GM12801 (cell line): ENCODE measurements around the gene HIPK2.

Experiments
- TF ChIP-seq, protein P1 (sequence below): IDR thresholded peaks from one replicate; pipeline ENCODE4 v1.5.1; 2011; ENCODE audit warnings: control low read depth; ENCODE audit not compliant: insufficient read length; ENCODE audit errors: extremely low read depth

HIPK2 gene

DNA sequence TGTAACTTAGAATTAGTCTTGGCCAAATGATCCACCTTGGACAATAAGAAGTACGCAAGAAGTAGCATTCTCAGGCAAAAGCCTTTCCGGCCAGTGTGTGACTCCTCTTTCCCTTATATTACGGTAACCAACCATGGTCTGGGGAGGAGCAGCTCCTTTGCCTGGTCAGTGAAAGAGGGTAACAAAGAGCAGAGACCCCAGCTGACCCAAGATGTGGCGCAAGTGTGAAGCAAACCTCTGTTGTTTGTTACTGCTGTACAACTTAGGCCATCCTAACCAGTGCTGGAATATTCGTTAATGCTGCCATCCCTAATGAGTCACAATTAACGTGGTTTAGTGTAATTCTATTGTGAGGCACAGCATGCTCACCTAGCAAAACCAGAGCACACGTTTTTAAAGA, 44.0 kb downstream of the HIPK2 start:
- TF ChIP-seq, protein P1, sequence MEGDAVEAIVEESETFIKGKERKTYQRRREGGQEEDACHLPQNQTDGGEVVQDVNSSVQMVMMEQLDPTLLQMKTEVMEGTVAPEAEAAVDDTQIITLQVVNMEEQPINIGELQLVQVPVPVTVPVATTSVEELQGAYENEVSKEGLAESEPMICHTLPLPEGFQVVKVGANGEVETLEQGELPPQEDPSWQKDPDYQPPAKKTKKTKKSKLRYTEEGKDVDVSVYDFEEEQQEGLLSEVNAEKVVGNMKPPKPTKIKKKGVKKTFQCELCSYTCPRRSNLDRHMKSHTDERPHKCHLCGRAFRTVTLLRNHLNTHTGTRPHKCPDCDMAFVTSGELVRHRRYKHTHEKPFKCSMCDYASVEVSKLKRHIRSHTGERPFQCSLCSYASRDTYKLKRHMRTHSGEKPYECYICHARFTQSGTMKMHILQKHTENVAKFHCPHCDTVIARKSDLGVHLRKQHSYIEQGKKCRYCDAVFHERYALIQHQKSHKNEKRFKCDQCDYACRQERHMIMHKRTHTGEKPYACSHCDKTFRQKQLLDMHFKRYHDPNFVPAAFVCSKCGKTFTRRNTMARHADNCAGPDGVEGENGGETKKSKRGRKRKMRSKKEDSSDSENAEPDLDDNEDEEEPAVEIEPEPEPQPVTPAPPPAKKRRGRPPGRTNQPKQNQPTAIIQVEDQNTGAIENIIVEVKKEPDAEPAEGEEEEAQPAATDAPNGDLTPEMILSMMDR, result no peak

DNA sequence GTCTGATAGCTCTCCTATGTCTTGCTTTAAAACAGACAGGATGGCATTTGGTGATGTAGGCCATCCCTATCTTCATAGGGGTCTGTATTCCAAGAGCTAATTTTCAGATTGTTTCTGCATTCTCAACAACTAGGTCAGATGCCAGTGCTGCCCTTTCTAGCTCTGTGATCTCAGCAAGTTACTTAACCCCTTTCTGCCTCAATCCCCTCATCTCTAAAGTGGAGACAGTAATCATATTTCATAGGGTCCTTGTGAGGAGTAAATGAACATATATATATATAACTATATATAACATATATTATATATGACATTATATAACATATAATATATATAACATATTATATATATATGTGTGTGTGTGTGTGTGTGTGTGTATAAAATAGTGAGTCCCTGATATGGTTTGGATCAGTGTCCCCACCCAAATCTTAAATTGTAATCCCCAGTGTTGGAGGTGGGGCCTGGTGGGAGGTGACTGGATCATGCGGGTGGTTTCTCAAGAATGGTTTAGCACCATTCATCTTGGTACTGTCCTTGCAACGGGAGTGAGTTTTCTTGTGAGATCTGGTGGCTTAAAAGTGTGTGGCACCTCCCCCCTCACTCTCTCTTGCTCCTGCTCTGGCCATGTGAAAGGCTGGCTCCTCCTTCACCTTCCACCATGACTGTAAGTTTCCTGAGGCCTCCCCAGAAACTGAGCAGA, 45.2 kb downstream of the HIPK2 start:
- TF ChIP-seq, protein P1, result no peak

DNA sequence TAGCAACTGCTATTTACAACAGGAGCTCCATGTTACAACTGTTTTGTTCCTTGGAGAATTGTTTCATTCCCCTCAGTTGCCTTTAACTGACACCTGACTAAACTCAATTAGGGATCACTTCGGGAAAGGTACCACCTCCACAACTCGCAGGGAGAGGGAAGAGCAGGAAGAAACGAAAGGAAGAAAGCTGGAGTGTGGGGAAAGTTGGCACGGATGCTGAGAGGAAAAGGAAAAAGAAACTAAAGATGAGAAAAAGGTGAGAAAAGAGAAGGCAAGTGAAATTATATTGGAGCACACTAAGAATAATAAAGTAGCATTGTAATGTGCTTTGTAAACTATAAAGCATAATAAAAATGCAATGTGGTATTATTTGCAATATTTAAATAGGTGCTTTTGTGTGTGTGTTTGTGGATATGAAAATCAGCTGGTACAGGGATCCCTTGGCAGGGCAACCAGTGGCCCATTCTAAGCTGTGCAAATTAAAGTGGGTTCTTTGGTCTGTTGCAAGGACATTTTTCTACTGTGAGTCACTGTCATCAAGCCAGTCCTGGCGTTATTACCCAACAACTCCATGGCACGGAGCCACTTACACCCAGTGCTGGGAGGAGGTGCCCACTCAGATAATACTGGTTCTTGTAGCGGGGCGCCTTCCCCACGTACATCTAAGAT, 45.9 kb downstream of the HIPK2 start:
- TF ChIP-seq, protein P1, result no peak

DNA sequence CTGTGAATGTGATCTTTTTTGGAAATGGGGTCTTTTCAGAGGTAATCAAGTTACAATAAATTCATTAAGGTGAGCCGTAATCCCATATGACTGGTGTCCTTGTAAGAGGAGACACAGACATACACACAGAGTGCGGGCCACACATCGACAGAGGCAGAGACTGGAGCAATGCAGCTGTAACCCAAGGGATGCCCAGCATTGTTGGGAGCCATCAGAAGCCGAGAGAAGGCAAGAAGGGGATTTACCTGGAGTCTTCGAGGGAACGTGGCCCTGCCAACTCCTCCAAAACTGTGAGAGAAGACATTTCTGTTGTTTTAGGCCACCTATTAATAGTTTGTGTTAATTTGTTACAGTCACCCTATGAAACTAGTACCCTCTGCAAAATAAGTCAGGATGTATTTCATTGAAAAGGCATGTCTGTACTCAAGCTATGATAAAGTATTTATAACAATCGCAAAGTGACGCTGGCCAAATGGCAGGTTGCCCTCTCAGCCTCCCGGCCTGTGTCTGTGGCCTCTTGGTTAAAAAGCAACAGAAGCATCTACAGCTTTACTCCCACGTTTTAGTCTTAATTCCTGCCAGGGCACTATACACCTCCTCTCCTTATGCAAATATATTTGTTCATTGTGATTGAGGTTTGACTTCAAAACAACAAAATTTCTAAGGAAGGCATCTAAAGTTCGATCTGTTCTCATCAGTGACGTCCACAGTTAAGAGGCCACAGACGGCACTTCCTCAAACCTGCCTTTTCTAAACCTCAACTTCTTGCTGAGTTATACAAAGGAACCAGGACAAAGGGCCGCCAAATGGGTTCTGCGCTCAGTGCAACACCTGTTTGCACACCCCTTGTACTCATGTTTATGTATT, 46.8 kb downstream of the HIPK2 start:
- TF ChIP-seq, protein P1, result no peak

DNA sequence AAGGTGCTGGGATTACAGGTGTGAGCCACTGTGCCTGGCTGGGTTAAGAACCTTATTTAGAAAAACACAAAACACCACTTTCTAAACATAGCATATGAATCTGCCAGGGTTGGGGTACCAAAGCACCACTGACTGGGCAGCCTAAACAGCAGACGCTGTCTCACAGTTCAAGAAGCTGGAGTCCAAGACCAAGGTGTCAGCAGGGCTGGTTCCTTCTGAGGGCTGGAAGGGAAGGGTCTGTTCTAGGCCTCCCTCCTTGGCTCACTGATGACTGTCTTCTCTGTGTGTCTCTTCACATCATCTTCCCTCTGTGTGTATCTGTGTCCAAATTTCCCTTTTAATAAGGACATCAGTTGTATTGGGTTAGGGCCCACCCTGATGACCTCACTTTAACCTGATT, 49.6 kb downstream of the HIPK2 start:
- TF ChIP-seq, protein P1, result no peak

DNA sequence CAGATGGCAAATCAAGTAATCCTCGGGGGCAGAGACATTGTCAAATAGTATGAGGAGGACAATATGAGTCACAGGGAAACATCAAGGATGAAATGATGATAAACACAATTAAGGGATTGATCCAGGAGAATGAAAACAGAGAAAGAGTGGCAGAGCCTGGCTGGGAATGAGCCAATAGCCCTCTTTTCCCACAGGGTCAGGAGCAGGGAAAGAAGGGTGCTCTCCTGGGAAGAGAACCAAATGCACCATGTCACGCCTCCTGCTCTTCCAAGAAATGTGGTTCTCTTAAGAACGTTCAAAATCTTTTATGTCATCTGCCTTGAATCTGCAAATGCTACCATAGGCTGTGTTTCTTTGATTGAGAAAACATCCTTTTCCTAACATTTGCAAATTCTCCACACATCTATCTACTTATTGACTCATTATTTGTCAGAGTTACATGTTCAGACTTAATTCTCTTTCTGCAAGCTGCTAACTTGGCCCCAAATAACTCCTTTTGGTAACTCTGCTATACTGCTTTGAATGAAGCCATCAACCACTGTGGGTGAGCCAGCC, 50.6 kb downstream of the HIPK2 start:
- TF ChIP-seq, protein P1, result no peak

DNA sequence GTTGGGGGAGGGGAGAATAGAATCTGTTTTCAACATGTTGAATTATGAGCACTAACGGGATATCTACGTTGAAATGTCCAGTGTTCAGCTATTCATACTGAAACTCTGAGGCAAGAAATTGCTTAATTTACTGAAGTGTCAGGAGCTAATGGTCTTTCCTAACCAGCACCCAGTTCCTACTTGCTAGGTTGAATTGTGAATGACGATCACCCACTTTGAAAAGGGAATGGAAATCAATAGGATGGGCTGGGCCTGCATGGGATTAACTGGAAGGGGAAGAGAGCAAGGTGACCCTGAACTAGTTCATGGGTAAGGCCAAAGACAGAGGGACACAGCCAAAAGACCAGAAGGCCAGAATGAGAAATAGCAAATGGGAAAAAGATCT, 51.3 kb downstream of the HIPK2 start:
- TF ChIP-seq, protein P1, result no peak
